Islet of Langerhans (tissue), 1 donor: ENCODE measurements around the gene ATP5PO.
A peak's percentile ranks its signal among the peaks of the same experiment; 100 is the strongest.
"Not testable (repeated sequence)": the region's sequence is repeated elsewhere in the genome, so short reads cannot be mapped to it uniquely, and the experiment has no call there.

Source experiments
- FAIRE-seq: peaks from one replicate; lab custom pipeline; 2011; peaks lifted over from hg19 to GRCh38; lab: Jason Lieb, UNC

Gene ATP5PO

GRCh38 chr21:33940164-33940880, 24.7 kb upstream of the ATP5PO start:
- no peak for FAIRE-seq

GRCh38 chr21:33939226-33939625, 23.6 kb upstream of the ATP5PO start:
- no peak for FAIRE-seq

GRCh38 chr21:33938381-33938780, 22.8 kb upstream of the ATP5PO start:
- no peak for FAIRE-seq

GRCh38 chr21:33937931-33938339, 22.3 kb upstream of the ATP5PO start:
- no peak for FAIRE-seq

- no peak for FAIRE-seq
Observed at GRCh38 chr21:33937146-33937545, 21.5 kb upstream of the ATP5PO start.

- FAIRE-seq = no peak
Observed at GRCh38 chr21:33936301-33937038, 20.9 kb upstream of the ATP5PO start.

- no peak for FAIRE-seq
Observed at GRCh38 chr21:33932731-33933130, 17.1 kb upstream of the ATP5PO start.

GRCh38 chr21:33931799-33932390, 16.3 kb upstream of the ATP5PO start:
- no peak for FAIRE-seq

- not testable (repeated sequence) for FAIRE-seq
Observed at GRCh38 chr21:33931052-33931798, 15.6 kb upstream of the ATP5PO start.

GRCh38 chr21:33926248-33926647, 10.6 kb upstream of the ATP5PO start:
- not testable (repeated sequence) for FAIRE-seq

GRCh38 chr21:33924766-33925100, 9.1 kb upstream of the ATP5PO start:
- no peak for FAIRE-seq

GRCh38 chr21:33924079-33924765, 8.6 kb upstream of the ATP5PO start:
- peak; percentile 81 for FAIRE-seq

GRCh38 chr21:33917421-33917820, 1.8 kb upstream of the ATP5PO start:
- FAIRE-seq = no peak

GRCh38 chr21:33916200-33916567, 580 bp upstream of the ATP5PO start:
- no peak for FAIRE-seq

GRCh38 chr21:33914188-33914587, 1.4 kb downstream of the ATP5PO start:
- FAIRE-seq = no peak

- FAIRE-seq = no peak
Observed at GRCh38 chr21:33909756-33910155, 5.8 kb downstream of the ATP5PO start.

- FAIRE-seq = no peak
Observed at GRCh38 chr21:33908760-33909159, 6.8 kb downstream of the ATP5PO start.

- FAIRE-seq = no peak
Observed at GRCh38 chr21:33904041-33904440, 11.6 kb downstream of the ATP5PO start.

- FAIRE-seq = no peak
Observed at GRCh38 chr21:33902349-33902748, 13.3 kb downstream of the ATP5PO start.

- FAIRE-seq = no peak
Observed at GRCh38 chr21:33901412-33902288, 14.0 kb downstream of the ATP5PO start.

- no peak for FAIRE-seq
Observed at GRCh38 chr21:33899199-33899598, 16.4 kb downstream of the ATP5PO start.
